Esophagus mucosa (tissue), 1 donor: Measurements from ENCODE around the gene ZMIZ1. TPM values are rescaled to one million over a fixed set of nuclear protein-coding genes. Genes with fewer than 3 reads are reported as not detected.
A peak's percentile ranks its signal among the peaks of the same experiment; 100 is the strongest.

ENCODE experiments used
- ATAC-seq: fragments of 200-7000 bp; cut with Tn5 transposase; one replicate; pipeline ENCODE4 v1.9.1; 2020
- total RNA-seq: library from RNA; stranded (reverse); gene quantifications from one replicate; pipeline ENCODE4 v1.2.4, GENCODE V29; 2023
- donor health status: DM: yes; HTN: yes; CAD: no.

Gene ZMIZ1
- total RNA-seq, 1 donor from 2014 or later, result 43.8 TPM

DNA sequence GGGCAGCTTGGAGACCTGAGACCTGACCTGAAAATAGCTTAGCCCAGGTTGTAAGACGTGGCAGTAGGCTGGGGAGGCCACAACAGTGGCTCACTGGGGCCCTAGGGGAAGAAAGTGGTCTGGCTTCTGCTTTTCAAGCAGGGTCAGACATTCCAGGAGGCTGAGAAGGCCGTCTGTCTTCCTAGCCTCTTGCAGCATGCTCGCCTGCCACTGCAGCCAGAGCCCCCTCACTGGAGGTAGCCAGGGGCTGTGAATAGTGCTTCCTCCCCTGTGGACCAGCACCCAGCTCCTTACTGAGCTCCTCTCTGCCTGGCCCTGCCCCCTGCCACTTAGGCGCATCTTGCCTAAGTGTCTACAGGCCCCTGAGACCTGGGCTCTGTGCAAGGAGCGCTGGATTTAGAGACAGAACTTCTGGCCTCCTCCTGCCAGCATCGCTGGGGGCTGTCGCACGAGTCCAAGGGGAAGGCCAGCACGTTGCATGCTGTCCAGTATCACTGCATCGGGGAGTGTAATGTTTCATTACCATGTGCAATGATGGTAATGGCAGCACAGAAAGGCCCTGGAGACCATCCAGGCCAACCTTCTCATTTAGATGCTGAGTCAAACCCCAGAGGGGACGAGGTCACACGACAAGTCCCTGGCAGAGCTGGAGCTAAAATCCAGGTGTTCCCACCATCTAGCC lies 12.7 kb downstream of the ZMIZ1 start:
- no peak for ATAC-seq

DNA sequence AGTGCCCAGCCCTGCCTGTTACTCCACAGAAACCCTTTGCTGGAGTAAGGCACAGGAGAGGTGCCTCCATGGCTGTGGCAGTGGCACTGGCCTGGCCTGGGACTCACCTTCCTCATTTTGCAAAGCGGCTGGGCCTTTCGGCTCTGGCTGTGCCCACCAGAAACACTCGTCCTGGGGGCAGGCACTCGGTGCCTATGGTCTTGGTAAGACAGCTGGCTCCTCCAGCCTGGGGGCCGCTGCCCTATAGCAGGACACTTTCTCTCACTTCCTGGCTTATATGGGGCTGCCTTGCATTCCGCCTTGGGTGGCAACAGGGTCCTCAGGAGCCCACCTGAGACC lies 13.2 kb downstream of the ZMIZ1 start:
- ATAC-seq, result no peak

DNA sequence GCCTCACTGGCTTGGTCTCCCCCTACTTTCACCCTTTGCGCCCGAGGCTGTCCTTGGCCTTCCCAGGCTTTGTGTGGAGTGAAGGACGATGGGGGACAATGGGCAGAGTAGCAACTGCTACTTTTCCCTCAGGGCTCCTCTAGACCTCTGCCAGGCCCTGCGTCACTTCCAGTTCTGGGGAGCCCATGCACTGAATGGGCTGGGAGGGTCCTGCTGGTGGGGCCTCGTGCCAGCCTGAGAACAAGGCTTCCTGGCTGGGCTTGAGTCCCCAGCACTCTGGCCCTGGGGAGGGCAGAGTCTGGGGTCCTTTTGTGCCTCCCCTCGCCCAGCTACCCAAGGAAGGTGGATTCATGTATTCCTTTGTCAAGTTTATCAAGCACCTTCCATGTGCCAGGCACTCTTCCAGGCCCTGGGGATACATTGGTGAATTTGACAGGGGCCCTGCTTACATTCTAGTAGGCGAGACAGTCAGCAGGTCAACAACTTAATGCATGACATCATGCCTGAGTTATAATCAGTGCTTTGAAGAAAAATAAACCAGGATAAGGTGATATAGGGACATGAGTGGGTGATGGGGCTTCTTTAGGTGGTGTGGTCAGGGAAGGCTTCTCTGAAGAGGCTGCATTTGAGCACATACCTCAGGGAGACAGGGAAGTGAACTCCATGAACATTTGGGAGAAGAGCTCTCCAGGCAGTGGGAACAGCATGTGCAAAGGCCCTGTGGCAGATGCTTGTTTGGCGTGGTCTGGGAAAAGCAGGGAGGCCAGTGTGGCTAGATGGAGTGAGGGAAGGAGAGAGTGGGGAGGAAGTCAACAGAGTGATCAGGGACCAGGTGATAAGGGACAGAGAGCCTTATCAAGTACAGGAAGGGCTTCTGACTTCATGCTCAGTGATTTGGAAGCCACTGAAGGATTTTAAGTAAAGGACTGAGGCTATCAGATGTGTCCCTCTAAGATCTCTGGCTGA lies 14.1 kb downstream of the ZMIZ1 start:
- no peak for ATAC-seq

DNA sequence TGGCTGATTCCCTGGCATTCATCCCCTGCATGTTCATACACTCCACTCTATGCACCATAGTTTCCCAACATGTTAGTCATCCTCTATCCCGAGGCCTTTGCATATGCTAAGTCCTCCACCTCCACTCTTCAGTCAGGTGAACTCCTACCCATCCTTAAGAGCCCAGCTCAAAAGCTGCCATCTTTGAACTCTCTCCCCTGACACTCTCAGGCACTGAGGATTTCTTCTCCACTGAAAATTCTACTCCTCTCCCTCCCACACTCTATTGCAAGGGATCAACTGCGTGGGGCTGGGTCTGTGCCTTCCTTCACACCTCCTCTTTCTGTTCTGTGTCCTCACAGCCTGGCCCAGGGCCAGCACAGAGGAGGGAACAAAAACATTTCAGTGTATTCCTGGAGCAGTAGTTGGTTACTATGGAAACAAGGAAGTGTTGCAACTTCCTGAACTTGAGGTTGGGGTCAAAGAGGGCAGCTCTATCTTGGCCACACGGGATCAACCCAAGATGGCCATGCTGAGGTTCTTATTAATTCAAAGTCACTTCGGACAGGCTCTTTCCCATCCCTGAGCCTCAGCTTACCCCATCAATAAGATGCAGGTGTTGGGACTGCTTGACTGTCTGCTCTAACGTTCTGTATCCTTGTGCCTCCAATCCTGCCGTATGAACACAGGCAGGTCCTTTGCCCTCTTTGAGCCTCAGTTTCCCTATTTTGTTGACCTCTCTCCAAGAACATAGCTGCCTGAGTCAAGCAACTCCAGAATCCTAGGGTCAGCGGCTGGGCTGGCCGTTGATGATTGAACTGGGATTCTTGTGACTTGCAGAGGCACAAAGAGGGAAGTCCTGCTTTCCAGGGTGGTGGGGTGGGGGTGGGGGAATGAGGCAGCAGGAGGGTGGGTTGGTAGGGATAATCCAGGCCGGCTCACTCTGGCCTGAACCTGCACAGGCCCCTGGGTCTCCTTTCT lies 15.5 kb downstream of the ZMIZ1 start:
- peak; percentile 36 for ATAC-seq

DNA sequence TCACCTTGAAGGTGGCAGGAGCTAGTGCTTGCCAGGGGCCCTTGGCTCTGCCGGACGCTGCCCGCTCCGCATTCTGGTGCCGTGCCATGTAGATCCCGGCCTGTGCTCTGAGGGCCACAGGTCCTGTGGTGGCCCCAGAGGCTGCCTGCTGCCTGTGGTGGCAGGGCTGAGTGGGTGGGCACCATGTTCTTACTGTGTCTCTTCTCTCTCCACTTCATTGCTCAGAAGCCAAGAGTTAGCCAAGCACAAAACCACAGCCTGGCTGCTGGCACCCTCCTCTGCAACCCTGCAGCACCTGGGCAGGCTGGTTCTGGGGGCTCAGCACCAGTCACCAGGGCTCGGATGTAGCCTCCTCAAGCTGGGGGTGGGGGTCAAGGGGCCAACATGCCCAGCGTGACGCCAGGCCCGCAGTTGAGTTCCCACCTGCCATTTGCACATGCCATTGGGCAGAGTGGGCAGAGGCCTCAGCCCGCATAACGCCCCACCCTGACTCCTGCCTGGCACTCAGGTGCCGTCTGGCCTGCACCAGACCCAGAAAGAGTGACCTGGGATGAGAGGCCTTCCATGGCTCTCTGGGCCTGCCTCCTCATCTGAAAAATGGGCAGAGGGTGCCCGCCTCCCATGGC lies 16.3 kb downstream of the ZMIZ1 start:
- ATAC-seq, result no peak

DNA sequence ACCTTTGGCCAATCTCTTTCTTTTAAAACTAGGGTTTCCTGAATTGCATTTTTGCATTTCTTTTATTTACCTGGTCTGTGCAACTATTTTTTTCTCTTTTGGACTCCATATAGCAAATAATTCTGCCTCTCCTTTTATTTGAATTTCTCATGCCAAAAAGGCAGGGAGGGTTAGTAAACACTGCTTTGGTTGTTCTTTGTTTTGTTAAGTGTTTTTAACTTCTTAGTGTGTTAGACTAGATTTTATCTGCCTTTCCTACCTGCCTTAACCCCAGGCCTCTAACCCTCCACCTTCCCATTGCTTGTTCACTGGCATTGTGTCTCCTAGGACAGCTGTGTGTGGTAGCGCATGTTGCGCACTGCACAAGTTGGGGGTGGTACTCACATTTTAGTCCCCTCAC lies 18.1 kb downstream of the ZMIZ1 start:
- no peak for ATAC-seq

DNA sequence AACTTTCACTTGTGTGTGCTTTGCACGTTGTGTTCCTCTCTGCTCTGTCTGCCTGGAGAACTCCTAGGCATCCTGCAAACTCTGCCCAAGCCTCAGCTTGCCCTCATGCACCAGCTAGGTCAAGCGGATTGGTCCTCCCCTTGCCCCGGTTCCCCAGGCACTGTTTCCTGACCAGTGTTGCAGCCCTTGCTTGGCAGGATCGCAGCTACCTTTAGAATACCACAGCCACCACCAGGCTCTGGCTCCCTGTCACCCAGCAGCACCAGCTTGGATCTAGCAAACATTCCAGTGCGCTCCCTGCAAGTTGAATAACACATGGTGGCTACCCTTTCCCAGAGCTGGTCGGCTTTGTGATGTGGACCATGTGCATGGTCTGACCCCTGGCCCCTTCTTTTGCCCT lies 19.0 kb downstream of the ZMIZ1 start:
- ATAC-seq, result peak; percentile 3

DNA sequence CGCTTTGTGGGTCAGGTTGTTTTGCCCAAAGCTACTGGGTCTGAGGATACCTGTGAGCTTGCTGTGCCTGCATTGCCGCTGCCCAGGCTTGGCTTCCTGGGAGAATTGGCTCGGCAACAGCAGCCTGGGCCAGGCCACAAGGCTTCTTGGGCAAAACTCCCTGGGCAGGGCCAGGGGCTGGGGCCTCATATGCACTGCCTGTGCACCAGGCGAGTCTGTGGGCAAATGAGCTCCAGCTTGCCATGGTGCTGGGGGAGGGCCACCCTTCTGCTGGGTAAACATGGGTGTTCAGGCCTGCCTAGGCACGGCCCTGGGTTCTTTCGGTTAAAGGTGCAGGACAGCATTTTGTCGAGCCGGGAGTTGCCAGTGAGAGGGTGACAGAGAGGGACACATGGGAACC lies 19.4 kb downstream of the ZMIZ1 start:
- peak; percentile 88 for ATAC-seq

DNA sequence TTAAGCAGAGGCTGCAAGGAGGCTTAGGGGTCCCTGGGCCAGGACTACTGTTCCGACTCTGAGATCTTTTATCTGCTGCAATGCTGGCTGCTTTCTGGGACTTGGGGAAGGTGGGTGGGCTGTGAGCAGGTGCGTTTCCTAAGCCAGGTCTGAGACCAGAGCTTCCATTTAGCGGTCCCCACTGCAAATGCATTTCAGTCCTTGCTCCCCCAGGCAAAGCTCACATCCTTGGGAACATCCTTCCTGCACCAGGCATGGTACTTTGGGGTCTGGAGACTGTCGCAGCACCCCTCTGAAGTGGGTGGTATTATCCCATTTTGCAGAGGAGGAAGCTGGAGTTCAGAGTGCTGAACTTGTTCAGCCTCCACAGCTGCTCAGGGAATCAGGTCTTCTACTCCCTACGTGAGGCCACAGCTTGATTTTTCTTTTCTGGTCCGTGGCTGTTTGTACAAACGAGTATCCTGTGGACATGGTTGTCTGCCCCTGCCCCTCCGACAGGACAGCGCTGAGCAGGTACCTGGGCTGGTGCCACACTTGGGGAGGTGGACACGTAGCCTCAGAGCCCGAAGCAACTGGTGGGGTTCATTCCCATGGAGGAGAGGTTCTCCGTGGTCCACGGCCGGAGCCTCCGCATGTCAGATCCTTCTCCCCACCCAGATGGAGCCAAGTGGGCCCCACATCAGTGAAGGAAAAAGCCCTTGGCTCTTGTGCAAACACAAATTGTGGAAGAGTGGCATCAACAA lies 20.0 kb downstream of the ZMIZ1 start:
- ATAC-seq, result no peak

DNA sequence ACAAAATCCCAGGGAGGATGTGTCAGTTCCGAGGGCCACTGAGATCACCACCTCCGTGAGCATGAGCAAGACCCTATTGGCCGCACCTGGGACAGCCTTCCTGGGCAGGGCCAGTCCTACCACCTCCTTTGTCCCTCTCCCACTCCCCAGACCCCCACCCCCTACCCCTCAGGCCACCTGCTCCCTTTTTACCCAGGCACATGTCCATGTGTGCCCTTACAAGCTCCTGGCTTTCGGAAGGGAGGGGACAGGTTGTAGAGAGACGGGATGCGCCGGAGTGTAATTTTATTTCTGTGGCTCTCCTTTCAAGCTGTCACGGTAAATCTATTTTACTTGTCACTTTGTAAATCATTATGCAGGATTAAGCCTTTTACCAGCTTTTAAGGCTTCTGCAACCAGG lies 20.9 kb downstream of the ZMIZ1 start:
- ATAC-seq, result no peak

DNA sequence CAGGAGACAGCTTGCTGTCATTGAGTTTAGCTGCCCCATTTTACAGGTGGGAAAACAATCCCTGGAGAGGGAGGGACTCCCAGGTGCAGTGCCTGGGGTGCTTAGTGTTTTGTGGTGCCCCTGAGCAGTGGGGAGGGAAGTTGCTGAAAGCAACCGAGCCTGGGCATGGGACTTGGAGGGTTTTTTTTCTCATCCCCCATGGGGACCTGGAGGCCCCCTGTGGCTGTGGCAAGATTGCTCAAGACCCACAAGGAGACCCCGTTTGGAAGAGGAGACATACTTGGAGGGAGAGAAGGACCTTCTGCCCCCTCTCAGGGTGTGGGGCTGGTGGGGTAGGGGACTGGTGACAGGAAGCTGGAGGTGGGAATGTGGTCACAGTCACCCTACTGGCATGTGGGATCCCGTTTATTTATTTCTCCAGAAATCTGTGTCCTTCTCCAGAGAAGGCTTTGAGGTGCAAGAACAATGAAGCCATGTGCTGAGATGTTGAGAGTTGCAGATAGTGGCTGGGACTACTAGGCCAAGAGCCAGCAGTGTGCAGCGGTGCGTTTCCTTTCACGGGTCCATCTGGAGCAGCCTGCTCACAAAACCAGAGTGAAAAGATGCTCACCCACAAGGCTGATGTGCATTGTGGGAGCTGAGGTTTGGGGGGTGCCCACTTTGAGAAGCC lies 21.5 kb downstream of the ZMIZ1 start:
- no peak for ATAC-seq

DNA sequence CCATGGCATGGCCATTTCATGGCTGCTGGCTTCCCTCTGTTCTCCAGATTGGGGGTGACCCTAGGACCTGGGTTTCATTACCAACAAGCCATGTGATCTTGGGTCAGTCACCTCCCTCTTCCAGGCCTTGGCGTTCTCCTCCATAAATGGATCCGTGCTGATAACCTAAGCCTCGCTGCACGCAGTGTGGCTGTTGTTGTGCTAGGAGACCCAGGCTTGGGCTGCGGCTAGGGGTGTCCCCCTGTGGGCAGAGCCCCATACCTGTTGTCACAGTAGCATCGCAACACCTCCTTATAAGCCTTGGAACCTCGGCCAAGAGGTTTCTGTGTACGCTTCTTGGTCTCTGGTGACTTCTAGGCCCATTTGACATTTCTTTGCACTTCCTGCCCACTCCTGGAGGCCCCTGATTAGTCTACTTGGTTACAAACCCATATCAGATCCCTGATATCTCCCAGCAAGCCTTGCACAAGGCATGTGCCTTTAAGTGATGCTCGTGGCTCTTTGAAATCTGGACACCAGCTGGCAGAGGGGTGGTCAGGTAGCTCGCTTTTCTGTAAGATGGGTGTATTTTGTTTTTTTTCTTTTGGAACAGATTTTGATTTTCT lies 23.6 kb downstream of the ZMIZ1 start:
- no peak for ATAC-seq

DNA sequence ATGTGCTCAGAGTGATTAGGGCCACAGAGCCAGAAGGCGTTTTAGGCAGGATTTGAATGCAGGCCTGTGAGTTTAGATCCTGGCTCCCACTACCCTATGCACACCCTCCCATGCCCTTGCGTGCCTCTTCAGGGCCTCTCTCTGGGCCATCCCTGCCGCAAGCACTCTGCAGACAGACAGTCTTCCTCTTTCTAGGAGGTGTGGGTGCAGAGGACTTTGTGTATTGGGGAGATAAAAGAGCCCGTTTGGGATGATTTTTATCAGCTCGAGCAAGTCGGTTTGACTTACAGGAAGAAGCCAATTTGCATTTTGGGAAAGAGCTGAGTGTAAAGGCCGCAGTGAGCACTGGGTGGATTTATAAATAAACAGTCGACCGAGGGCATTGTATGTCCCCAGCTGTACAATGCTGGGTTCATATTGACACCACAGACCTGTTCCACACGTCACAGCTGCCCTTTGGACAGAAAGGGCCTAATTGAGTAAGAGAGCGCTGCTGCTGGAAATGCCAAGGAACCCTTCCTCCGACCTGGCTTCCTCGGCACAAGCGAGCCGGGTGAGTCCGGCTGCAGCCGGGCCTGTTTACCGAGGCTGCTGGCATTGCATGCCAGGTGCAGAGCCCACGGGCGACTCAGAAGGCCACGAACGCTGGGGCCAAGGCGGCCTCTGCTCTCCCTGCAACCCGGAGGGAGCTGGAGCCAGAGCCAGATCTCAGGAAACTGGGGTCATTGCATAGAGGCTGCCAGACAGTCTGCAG lies 25.1 kb downstream of the ZMIZ1 start:
- ATAC-seq, result peak; percentile 29

DNA sequence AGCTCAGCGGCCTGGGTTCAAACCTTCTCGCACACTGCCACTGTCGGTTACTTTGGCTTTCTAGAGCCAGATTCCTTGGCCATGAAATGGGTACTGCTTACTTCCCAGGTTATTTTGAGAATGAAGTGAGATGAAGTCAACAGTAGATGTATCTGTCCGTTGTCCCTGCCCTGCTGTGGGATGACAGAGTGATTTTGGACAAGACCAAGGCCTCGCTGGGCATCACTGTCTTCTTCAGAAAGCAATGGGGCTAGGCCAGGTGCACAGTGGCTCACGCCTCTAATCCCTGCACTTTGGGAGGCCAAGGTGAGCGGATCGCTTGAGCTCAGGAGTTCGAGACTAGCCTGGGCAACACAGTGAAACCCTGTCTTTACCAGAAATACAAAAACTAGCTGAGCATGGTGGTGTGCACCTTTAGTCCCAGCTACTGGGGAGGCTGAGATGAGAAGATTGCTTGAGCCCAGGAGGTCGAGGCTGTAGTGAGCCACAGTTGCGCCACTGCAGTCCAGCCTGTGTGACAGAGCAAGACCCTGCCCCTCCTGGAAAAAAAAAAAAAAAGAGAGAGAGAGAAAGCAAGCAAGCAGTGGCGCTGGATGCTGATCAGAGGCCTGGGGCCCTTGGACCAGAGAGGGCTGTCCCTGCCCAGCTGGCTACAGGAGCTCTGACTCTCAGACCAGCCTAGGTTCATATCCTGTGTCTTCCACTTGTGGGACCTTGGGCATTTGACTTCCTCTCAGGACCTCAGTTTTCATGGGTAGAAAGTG lies 25.8 kb downstream of the ZMIZ1 start:
- ATAC-seq, result no peak

DNA sequence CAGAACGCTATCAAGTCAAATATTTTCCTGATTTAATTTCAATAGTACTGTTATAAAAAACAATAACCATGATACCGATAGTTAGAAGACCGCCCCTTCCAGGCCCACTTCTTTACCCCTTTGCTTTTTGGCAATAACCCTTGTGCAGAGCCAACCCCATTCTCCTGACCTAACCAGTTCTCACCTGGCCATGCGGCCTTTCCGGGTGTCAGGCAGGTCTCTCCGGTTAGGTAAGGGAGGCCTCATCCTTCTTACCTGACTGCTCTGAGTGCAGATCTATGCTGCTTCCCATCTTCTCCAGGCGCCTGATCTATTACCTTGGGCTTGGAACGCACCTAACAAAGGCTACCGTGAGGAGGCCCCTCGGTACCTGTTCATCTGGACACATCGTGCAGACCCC lies 26.6 kb downstream of the ZMIZ1 start:
- ATAC-seq, result peak; percentile 80

DNA sequence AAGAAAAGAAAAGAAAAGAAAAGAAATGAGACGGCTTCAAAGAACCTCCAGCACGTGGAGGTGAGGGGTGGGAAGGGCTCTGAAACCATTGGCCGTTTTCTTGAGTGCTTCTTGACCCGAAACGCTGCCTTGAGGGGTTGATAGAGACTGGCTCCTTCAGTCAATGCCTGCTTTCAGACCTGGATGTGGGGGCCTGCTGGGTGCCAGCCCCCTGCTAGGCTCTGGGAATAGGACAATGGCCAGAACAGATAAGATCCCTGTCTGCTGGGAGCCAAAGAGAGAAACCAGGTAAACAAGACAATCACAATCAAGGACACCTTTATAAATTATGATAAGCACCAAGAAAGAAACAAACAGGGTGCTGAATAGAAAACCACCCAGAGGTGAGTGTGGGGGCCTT lies 27.7 kb downstream of the ZMIZ1 start:
- no peak for ATAC-seq

DNA sequence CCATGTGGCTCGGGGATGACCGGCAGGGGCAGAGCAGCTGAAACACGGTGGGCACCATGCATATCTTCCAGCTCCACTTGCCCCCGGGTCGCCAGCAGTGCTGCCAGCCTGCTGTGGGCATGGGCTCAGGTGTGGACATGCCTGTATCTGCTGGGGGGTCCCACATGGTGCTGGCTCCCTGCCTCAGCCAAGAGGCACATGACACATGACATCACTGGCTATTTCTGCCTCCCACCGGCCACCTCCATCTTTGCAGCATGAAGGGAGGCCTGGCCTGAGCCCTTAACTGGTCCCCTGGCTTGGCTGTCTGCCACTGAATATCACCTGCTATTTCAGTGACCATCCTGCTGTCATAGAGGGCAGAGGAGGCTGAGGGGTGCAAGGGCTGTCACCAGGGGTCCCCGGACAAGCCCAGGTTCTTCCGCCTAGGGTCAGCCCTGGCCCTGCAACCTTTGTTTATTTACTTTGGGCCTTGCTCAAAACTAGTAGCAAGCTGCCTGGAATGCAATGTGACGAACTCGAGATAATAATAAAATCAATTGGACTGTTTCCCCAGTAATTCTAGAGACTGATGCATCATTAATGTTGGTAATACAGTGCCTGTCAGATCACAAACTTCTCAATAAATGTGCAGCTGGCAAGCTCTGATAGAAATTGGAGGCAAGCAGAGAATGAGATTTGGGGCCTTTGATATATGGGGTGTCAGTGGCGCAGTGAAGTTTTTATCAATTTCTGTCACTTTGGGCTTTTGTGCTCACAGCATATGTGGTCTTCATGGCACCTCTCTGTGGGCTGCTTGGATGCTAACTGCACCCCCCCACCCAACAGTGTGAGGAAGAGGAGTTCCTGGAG lies 28.5 kb downstream of the ZMIZ1 start:
- ATAC-seq, result no peak

DNA sequence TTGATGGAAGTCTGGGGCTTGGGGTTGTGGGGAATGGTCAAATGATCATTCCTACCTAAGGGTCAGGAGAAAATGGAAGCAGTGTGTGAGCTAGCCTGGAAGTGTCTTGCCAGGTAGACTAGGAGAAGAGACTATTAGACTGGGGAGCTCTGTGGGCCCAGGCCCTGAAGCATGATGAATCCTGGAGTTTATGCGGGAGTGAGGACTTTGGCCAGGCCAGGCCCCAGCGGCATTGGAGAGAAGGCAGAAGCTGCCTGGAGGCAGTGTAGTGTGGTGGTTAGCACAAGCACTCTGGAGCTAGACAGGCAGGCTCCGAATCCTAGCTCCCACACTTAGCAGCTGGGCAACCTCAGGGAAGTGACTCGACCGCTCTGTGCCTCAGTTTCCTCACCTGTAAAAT lies 29.3 kb downstream of the ZMIZ1 start:
- ATAC-seq, result no peak
